B cell (primary cell): ENCODE data around the gene PHOSPHO2. TPM values are rescaled to one million over a fixed set of nuclear protein-coding genes. Genes with fewer than 3 reads are reported as not detected.

Experiments used
- ATAC-seq: fragments of 200-7000 bp; cut with Tn5 transposase; one replicate; pipeline ENCODE4 v1.10.0; 2021; ENCODE audit warnings: low read depth, mild to moderate bottlenecking, moderate number of reproducible peaks, moderate library complexity
- CTCF ChIA-PET: fragments of 350-600 bp; sonication (Branson Sonifier 250); formaldehyde crosslinking; loops from one replicate; lab custom pipeline; 2021; ENCODE audit warnings: antibody characterized with exemption, inconsistent platforms; lab: Charles Lee
- POLR2A ChIA-PET: fragments of 350-600 bp; sonication (Branson Sonifier 250); formaldehyde crosslinking; loops from one replicate; lab custom pipeline; 2021; ENCODE audit warnings: antibody characterized with exemption; lab: Charles Lee
- DNase-seq: peaks from one replicate; pipeline ENCODE4 v3.0.0; 2013
- H2AFZ ChIP-seq: 2 replicates; pipeline ENCODE4 v1.6.1; 2012; ENCODE audit warnings: mild to moderate bottlenecking, low read depth, low read length; ENCODE audit not compliant: insufficient read depth, poor library complexity, severe bottlenecking
- H3K27ac ChIP-seq, 2 donors: 1 replicate in 1 of 2; 2 replicates in 1 of 2; pipeline ENCODE4 v1.5.1; 2012 to 2013; ENCODE audit warnings: low read length in 2 of 2, mild to moderate bottlenecking in 2 of 2, moderate library complexity in 1 of 2
- H3K27me3 ChIP-seq, 4 experiments: fragments of 200-600 bp in 1 of 4; sonication (generic) in 1 of 4; replicated peaks in 1 of 4; 1 replicate in 2 of 4; 2 replicates in 2 of 4; pipeline versions ENCODE4 v1.6.1 to v1.7.0; 2013 to 2016; ENCODE audit warnings: low read length in 3 of 4, mild to moderate bottlenecking in 2 of 4, mixed read lengths in 1 of 4, moderate library complexity in 1 of 4; ENCODE audit not compliant: insufficient read depth in 4 of 4, control insufficient read depth in 3 of 4; ENCODE audit errors: control extremely low read depth in 1 of 4
- H3K36me3 ChIP-seq, 2 experiments: replicated peaks in 1 of 2; 1 replicate in 1 of 2; 2 replicates in 1 of 2; pipeline versions ENCODE4 v1.6.1 to v1.7.1; 2013; ENCODE audit warnings: low read length in 1 of 2; ENCODE audit not compliant: insufficient read depth in 2 of 2, control insufficient read depth in 1 of 2; ENCODE audit errors: control extremely low read depth in 1 of 2, extremely low read depth in 1 of 2
- H3K4me1 ChIP-seq, 2 donors: fragments of 200-600 bp in 1 of 2; sonication (generic) in 1 of 2; 1 replicate in 1 of 2; 2 replicates in 1 of 2; pipeline versions ENCODE4 v1.5.1 to v1.6.1; 2013 to 2017; ENCODE audit warnings: low read length in 2 of 2; ENCODE audit not compliant: control insufficient read depth in 2 of 2, insufficient read depth in 2 of 2
- H3K4me2 ChIP-seq: replicated peaks from 2 replicates; pipeline ENCODE3; 2012; ENCODE audit warnings: mild to moderate bottlenecking, low read depth, low read length; ENCODE audit not compliant: poor library complexity, severe bottlenecking
- H3K4me3 ChIP-seq, 5 experiments: fragments of 200-600 bp in 1 of 5; sonication (generic) in 1 of 5; 1 replicate in 3 of 5; 2 replicates in 2 of 5; pipeline versions ENCODE4 v1.5.1 to v1.7.0; 2011 to 2016; ENCODE audit warnings: low read length in 4 of 5, mild to moderate bottlenecking in 4 of 5, low read depth in 2 of 5, control low read depth in 1 of 5, moderate library complexity in 1 of 5; ENCODE audit not compliant: insufficient read depth in 1 of 5; ENCODE audit errors: control extremely low read depth in 1 of 5, extremely low read depth in 1 of 5
- H3K79me2 ChIP-seq: fragments of 200-600 bp; sonication (generic); one replicate; pipeline ENCODE4 v1.6.0; 2016; ENCODE audit warnings: low read length; ENCODE audit not compliant: control insufficient read depth, insufficient read depth
- H3K9ac ChIP-seq: fragments of 200-600 bp; sonication (generic); 2 replicates; pipeline ENCODE4 v1.6.1; 2017; ENCODE audit warnings: mild to moderate bottlenecking, low read length, moderate library complexity
- H3K9me3 ChIP-seq, 3 donors: one replicate each; pipeline versions ENCODE4 v1.6.1 to v1.7.1; 2013; ENCODE audit warnings: low read length in 2 of 3; ENCODE audit not compliant: control insufficient read depth in 2 of 3, insufficient read depth in 1 of 3; ENCODE audit errors: control extremely low read depth in 1 of 3
- H4K20me1 ChIP-seq: 2 replicates; pipeline ENCODE4 v1.6.0; 2012; ENCODE audit warnings: mild to moderate bottlenecking, low read length; ENCODE audit not compliant: insufficient read depth, control insufficient read depth, poor library complexity, severe bottlenecking
- H3K27ac Mint-ChIP-seq: one replicate; pipeline ENCODE4 v1.8.0; 2021; ENCODE audit warnings: mixed read lengths
- H3K27me3 Mint-ChIP-seq: one replicate; pipeline ENCODE4 v1.8.0; 2021; ENCODE audit warnings: mixed read lengths
- H3K4me1 Mint-ChIP-seq: one replicate; pipeline ENCODE4 v1.8.0; 2021; ENCODE audit warnings: mixed read lengths
- H3K4me3 Mint-ChIP-seq: one replicate; pipeline ENCODE4 v1.8.0; 2021; ENCODE audit warnings: mixed read lengths
- H3K9me3 Mint-ChIP-seq: one replicate; pipeline ENCODE4 v1.8.0; 2022; ENCODE audit warnings: mixed read lengths; ENCODE audit not compliant: insufficient read depth
- EZH2 ChIP-seq: IDR thresholded peaks from 2 replicates; pipeline ENCODE4 v1.6.1; 2012; ENCODE audit warnings: borderline replicate concordance, low read depth, mild to moderate bottlenecking, moderate library complexity, low read length; ENCODE audit not compliant: insufficient read depth, poor library complexity, severe bottlenecking
- WGBS: methylation state at CpG from one replicate; pipeline ENCODE4 v1.1.5; 2013; ENCODE audit warnings: missing lambda C conversion rate; ENCODE audit not compliant: insufficient coverage; 5-methylcytosine and 5-hydroxymethylcytosine counted together
- intact Hi-C: fragments of 100-400 bp; cut with micrococcal nuclease; formaldehyde crosslinking; loops from one replicate; pipeline ENCODE4 v1.10.0; 2022
- polyA plus RNA-seq: library from polyadenylated mRNA; depleted of rRNA; stranded (reverse); fragments of >200 nt; gene quantifications from 2 replicates; pipeline ENCODE4 v1.2.3, GENCODE V29; 2012
- total RNA-seq, 2 donors: library from RNA; stranded (reverse); fragments of 120-200 nt in 1 of 2; gene quantifications; 1 replicate in 1 of 2; 2 replicates in 1 of 2; pipeline versions ENCODE4 v1.2.3 to v1.2.4, GENCODE V29; 2013 to 2022
- TF ChIP-seq, protein P1 (sequence below): fragments of 200-600 bp; IDR thresholded peaks from one replicate; pipeline ENCODE4 v1.8.0; 2022; ENCODE audit warnings: antibody characterized with exemption, mild to moderate bottlenecking

PHOSPHO2 gene
- total and polyA plus RNA-seq, 2 donors (not counting 1 experiment from before 2014, with no cell fraction given): 1.5 to 8.4 TPM

DNA sequence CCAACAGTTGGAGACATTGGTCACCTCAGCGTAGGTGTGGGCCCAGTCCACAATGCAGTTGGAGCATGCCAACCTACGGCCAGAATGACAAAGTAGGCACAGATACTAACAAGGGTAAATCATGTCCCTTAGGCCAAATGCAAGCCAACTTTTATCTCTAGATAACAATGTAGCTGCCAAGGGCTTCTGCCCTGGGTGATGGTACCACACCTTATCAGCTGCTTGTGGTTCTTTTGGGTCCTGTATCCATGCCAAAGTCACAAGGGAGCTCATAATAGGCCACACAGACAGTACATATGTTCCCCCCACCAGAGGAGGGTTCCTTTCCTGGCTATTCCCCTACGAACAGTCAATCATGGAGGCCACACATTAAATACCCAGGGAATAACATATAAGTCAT is 19.1 kb downstream of the PHOSPHO2 start:
- intact Hi-C loops: no loop called here
- Mint-ChIP-seq H3K4me3 (no peak overlapping the region), H3K9me3 (peaks cover 7% of the 10 kb centered on the region), H3K27ac (no peak overlapping the region), H3K4me1 (no peaks in the 10 kb centered on the region), H3K27me3 (no peaks in the 10 kb centered on the region)
- DNase-seq (no peak), ATAC-seq (no peak)
- H3K4me2 ChIP-seq: no peak overlapping the region
- POLR2A ChIA-PET: no interaction called here
- no peak overlapping the region for H3K27ac ChIP-seq
- no peak overlapping the region for H3K4me3 ChIP-seq
- CTCF ChIA-PET: no interaction called here
- peaks cover 0 to 19% (median 9%) of the 10 kb centered on the region in 3 donors for H3K9me3 ChIP-seq
- WGBS: 100% methylated on average over 2 of the region's 3 CpGs
- H3K9ac ChIP-seq: no peak overlapping the region
- no peaks in the 10 kb centered on the region for H3K79me2 ChIP-seq
- H3K27me3 ChIP-seq: no peaks in the 10 kb centered on the region
- TF ChIP-seq, protein P1, sequence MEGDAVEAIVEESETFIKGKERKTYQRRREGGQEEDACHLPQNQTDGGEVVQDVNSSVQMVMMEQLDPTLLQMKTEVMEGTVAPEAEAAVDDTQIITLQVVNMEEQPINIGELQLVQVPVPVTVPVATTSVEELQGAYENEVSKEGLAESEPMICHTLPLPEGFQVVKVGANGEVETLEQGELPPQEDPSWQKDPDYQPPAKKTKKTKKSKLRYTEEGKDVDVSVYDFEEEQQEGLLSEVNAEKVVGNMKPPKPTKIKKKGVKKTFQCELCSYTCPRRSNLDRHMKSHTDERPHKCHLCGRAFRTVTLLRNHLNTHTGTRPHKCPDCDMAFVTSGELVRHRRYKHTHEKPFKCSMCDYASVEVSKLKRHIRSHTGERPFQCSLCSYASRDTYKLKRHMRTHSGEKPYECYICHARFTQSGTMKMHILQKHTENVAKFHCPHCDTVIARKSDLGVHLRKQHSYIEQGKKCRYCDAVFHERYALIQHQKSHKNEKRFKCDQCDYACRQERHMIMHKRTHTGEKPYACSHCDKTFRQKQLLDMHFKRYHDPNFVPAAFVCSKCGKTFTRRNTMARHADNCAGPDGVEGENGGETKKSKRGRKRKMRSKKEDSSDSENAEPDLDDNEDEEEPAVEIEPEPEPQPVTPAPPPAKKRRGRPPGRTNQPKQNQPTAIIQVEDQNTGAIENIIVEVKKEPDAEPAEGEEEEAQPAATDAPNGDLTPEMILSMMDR: no peak
- no peak for TF ChIP-seq EZH2
- no peaks in the 10 kb centered on the region for H3K4me1 ChIP-seq
- no peak overlapping the region for H2AFZ ChIP-seq
- H4K20me1 ChIP-seq: no peaks in the 10 kb centered on the region
- no peaks in the 10 kb centered on the region for H3K36me3 ChIP-seq

DNA sequence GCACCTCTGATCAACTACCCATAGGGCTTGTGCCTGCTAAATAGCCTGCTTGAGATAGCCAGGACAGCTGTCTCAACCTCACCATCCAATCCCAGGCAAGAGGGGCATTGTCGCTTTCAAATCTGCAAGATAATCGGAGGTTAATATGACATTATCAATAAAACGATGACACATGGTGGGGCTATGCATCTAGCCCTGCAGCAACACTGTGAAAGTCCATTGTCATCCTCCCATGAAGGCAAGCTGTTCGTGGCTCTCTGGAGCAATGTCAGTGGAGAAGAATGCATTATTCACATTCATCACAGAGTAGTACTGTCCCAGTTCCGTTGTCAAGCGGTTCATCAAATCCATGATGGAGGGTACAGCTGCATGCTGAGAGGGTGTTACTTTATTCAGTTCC is 20.4 kb downstream of the PHOSPHO2 start:
- POLR2A ChIA-PET: no interaction called here
- ATAC-seq (no peak), DNase-seq (no peak)
- intact Hi-C loops: no loop called here
- no peak for TF ChIP-seq EZH2
- Mint-ChIP-seq H3K4me3 (no peak overlapping the region), H3K9me3 (peaks cover 7% of the 10 kb centered on the region), H3K27me3 (no peaks in the 10 kb centered on the region), H3K4me1 (no peaks in the 10 kb centered on the region), H3K27ac (no peak overlapping the region)
- CTCF ChIA-PET: no interaction called here
- Histone ChIP-seq H3K27ac (no peak overlapping the region), H3K4me2 (no peak overlapping the region), H3K4me1 (no peaks in the 10 kb centered on the region), H3K27me3 (no peaks in the 10 kb centered on the region), H3K4me3 (no peak overlapping the region), H3K79me2 (no peaks in the 10 kb centered on the region), H3K9me3 (peaks cover 0 to 19% (median 9%) of the 10 kb centered on the region in 3 donors), H3K9ac (no peak overlapping the region), H3K36me3 (no peaks in the 10 kb centered on the region), H4K20me1 (no peaks in the 10 kb centered on the region), H2AFZ (no peak overlapping the region)
- 100% methylated on average over 3 of the region's 6 CpGs for WGBS
